GM19099 (cell line): ENCODE measurements around the gene INSIG1.

Experiments used
- POLR2A ChIP-seq: IDR thresholded peaks from 3 replicates; pipeline ENCODE4 v1.6.1; 2011; ENCODE audit warnings: low read depth; ENCODE audit not compliant: insufficient read length; ENCODE audit errors: extremely low read depth

Gene INSIG1

DNA sequence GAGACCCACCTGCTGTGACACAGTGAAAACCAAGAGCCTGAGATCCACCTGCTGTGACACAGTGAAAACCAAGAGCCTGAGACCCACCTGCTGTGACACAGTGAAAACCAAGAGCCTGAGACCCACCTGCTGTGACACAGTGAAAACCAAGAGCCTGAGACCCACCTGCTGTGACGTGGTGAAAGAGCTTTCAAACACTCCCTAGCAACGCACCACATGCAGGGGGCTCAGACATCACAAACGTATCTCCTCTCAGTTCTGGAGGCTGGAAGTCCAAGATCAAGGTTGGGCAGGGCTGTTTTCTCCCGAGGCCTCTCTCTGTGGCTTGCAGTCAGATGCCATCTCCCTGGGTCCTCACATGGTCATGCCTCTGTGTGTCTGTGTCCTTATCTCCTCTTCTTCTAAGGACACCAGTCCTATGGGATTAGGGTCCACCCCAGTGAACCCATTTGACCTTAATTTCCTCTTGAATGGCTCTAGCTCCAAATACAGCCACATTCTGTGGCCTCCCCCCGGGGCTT lies 43.8 kb downstream of the INSIG1 start:
- TF ChIP-seq POLR2A: no peak

DNA sequence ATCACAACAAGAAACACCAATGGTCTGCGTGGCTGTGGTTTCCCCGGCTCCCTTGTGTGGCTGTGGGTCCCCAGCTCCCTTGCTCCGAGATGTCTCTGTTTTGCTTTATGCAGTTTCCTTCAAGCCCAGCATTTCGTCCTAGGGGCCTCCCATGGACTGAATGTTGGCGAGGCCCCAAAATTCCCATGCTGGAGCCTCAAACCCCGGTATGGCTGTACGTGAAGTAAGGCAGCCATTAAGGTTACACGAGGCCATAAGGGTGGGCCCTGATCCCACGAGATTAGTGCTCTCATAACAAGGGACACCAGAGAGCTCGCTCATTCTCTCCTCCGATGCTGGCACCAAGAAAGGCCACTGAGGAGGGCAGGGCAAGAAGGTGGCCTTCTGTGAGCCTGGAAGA lies 44.6 kb downstream of the INSIG1 start:
- TF ChIP-seq POLR2A: no peak

DNA sequence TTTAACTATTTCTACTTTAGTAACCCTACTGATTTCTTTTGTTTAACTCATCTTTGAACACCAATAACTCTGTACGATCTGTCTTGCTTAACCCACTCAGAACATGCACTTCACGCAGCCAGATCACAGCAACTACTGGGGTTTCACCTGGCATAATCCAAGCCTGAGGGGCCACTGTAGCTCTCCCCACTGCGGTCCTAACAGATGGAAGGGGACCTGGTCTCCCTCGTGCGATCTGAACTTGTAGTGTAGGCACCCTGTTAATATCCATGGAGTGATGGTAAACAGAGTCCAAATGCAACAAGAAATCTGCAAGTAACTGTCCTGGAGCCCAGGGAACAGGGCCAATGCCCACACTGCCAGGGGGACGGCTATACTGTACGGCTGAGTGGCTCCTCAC lies 45.5 kb downstream of the INSIG1 start:
- TF ChIP-seq POLR2A: no peak

DNA sequence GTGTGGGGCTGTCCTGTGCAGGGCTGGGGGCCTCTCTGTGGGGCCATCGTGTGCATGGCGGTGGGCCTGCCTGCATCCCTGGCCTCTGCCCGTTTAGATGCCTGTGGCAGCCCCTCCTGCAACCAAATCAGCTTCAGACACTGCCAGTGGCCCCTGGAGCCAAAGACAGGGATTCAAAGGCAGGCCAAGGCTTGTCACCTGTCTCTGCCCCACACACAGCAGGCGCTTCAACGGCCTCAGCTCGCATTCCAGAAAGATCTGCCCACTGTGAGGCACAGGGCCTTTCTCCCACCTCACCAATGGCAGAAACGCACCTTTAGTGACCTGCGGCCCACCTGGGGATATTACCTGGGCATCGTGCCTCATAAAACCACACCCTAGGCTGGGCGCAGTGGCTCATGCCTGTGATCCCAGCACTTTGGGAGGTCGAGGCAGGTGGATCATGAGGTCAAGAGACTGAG lies 46.0 kb downstream of the INSIG1 start:
- TF ChIP-seq POLR2A: no peak

DNA sequence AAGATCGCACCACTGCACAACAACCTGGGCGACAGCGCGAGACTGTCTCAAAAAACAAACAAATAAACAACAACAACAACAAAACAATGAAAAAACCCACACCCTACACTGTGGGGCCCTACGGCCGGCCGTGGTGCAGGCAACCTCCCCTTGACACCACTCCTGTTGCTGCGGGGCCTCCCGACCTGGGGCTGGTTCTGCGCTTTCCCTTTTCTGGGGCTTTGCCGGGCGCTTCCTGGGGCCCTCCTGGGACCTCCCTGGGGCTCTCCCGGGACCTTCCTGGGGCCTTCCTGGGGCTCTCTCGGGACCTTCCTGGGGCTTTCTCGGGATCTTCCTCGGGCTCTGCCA lies 46.6 kb downstream of the INSIG1 start:
- no peak for TF ChIP-seq POLR2A

DNA sequence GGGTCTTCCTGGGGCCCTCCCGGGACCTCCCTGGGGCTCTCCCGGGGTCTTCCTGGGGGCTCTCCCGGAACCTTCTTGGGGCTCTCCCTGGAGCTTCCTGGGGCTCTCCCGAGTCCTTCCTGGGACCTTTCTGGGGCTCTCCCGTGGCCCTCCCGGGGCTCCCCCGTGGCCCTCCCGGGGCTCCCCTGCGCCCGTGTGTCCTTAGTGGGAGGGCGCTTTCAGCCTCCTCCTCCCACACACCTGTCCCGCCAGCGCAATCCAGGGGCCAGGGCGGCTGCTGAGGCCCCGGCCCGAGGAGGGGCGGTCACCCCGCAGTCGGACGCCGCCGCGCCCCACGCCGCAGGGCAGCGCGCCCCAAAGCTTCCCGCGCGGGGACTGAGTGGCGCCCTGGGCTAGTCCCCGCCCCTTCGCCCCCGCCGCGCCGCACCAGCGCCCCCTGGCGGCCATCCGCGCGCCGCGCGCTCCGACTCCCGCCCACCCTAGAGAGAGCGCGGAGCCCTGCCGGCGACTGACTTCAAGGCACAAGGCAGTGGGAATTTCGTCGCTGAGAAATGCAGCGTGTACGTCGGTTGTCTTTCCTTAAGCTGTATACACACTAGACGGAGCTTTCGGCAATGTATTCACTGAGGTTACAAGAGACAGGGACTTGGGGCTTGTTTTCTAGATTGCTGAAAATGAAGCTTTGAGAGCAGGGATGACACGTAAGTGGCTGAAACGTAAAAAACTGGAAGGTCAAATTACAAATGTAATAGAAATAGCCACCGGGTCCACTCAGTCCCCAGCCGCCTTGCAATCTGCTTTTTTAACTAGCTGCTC lies 47.1 kb downstream of the INSIG1 start:
- TF ChIP-seq POLR2A: peak; percentile 24

DNA sequence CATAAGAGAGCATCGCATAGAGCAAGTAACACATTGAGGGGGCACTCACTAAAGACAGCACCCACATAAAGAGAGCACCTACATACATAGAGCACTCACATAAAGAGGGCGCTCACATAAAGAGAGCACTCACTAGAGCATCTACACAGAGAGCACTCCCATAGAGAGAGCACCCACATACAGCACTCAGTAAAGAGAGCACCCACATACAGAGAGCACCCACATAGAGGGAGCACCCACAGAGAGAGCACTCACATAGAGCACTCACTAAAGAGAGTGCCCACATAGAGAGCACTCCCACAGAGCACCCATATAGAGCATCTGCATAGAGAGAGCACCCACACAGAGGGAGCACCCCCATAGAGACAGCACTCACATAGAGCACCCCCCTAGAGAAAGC lies 47.8 kb downstream of the INSIG1 start:
- TF ChIP-seq POLR2A: no peak

DNA sequence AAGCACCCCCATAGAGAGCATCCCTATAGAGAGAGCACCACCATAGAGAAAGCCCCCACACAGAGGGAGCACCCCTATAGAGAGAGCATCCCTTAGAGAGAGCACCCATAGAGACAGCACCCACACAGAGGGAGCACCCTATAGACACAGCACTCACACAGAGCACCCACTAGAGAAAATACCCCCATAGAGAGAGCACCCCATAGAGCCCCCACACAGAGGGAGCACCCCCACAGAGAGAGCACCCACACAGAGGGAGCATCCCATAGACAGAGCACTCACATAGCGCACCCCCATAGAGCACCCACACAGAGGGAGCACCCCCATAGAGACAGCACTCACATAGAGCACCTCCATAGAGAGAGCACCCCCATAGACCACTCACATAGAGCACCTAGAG lies 48.6 kb downstream of the INSIG1 start:
- TF ChIP-seq POLR2A: no peak

DNA sequence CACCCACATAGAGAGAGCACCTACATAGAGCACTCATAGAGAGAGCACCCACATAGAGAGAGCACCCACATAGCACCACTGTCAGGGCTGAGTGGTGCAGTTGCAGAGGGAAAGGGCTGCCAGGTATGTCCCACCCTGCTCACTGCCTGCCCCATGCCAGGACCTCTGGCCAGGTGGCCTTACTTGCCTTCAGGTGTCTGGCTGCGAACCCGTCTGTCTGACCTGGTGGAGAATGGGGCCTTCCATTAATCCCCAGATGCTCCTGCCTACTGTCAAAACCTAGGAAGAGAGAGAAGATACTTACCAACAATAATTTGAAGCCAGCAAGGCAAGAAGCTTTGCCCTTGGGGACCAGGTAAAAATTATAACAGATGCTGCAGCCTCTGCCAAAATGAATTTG lies 51.1 kb downstream of the INSIG1 start:
- no peak for TF ChIP-seq POLR2A

DNA sequence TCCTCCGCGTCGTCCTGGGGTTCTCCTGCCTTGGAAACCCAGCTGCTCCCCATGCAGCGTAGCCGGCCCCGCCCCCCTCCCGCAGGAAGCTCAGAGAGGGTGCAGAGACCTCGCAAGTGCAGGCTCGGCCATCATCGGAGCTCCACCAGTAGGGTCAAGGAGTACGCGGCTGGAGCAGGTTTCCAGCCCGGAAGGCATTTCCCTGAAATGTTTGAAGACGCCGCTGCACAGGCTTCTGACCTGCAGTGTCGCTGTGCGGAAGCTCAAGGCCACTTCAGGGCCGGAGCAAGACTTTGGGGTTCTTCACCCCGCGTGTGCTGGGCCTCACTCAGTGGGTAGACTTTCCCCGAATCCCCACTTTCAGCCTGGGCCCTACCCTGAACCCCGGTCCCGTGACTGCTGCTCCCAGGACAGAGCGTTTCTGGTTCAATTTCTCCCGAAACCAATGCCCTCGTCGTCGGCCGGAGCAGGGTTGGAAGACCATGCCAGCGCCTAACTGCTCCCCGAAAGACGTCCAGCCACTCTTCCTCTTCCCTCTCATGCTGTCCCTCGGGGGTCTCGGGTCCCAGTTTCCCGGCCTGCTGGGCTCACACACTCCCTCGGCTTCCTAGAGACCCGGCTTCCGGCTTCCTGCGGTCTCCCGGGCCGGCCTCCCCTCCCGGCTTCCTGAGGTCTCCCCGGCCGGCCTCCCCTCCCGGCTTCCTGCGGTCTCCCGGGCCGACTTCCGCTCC lies 52.1 kb downstream of the INSIG1 start:
- no peak for TF ChIP-seq POLR2A

DNA sequence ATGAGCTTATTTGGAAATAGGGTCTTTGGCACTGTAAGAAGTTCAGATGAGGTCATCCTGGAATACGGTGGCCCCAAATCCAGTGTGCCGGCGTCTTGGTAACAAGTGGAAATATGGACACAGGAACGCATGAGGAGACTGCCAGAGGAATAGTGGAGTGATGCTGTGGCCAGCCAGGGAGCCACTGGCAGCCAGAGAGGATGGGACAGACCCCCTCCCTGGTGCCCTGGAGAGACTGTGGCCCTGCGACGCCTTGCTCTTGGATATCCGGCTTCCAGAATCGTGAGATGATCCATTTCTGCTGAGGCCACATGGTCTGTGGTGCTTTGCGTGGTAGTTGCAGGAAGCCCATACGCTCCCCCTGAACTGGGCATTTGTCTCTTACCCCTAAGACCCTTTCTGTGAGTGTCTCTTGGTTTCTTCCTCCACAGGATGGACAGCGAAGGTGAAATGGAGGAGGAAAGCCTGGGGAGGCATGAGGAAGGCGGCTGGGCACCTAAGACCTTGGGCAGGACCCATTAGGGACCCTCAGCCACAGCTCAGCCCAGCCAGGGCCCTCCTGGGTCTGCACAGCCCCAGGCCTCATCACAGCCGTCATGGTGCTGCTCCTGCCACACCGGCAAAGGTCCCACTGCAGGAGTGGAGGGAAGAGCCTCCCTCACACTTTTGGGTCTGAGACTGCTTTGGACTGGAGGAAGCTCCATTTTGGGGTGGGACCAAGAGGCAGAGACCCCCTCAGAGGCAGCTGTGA lies 53.6 kb downstream of the INSIG1 start:
- TF ChIP-seq POLR2A: no peak

DNA sequence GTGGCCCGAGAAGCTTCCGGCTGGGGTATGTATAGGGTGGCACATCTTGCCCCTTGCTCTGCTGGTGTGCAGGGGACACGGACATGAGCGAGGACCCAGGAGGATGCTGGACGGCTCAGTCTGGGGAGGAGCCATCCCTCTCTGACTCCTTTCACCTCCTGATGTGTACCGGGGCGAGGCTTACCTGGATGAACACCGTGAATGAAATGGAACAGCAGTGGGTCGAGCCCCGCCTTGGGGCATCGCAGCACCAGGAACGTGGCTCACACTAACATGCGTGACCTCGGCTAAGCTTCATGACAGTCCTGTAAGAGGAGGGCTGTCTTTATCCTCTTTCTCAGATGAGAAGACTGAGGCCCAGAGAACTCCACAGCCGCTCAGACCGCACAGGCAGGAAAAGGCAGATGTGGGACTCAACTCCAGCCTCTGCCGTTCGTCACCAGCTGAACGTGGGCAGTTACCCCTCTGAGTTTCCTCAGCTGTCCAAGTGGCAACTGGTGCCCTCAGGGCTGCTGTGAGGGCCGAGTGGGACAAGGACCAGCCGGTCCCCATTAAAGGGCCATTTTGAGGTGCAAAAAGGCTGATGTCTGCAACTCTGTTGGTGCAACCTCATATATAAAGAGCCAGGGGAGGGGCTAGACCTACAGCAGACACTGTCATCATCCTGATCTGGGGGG lies 54.5 kb downstream of the INSIG1 start:
- no peak for TF ChIP-seq POLR2A

DNA sequence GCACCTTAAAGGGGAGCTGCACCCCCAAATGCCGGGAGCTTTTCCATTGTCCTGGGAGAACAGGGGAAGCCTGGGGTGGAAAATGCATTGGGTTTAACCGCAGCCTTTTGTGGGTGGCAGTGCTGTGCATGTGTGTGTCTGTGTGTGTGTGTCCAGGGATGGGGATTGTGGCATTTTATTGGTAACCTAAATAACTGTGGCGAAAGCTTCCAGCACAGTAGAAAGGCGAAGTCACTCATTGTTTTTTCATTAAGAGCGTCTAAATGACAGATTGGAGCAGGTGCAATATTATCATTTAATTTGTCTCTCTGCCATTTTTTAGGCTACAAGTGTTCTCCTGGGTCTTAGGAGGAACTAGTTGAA lies 55.1 kb downstream of the INSIG1 start:
- no peak for TF ChIP-seq POLR2A

DNA sequence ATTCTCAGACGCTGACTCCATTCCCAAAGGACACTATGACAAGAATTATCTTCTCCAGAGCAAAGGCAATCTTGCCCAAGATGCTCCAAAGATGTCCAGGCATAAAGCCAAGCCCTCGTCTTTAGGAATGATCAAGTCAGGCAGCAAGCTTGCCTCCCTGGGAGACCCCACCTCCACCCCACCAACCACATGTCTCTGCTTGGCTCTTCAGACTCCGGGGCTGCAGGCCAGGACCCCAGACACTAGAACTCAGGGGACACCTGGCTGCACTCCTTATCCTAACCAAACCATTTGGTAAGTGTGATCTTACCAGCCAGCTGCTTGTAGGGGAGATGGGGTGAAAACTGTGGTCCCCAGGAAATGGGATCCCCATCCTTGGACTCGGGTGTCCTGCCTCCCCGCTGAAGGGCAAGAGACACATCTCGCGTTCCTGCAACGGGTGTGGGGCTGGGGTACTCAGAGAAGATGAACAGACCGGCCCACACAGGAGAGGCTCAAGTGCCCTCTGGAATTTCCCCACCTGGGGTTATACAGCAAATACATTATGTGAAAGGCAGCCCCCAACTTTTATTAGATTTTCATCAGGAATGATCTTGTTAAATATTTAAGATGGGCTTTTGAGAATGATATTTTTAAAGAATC lies 55.7 kb downstream of the INSIG1 start:
- no peak for TF ChIP-seq POLR2A

DNA sequence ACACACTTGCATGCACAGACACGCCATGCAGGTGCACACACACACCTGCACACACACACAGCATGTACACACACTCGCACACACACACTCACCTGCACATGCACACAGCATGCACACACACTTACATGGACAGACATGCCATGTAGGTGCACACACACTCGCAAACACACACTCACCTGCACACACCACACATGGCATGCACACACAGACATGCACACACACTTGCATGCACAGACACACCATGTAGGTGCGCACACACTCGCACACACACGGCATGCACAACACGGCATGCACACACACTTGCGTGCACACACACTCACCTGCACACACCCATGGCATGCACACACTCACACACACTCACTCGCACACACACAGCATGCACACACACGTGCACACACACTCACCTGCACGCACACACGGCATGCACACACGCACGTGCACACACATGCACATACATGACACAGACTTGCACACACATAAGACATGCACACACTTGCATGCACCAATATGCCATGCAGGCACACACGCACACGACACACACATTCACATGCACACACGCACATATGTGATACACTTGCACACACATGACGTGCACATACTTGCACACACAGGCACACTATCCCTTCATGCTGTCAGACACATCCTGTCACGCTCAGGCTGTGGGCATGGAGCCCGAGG lies 56.8 kb downstream of the INSIG1 start:
- TF ChIP-seq POLR2A: no peak

DNA sequence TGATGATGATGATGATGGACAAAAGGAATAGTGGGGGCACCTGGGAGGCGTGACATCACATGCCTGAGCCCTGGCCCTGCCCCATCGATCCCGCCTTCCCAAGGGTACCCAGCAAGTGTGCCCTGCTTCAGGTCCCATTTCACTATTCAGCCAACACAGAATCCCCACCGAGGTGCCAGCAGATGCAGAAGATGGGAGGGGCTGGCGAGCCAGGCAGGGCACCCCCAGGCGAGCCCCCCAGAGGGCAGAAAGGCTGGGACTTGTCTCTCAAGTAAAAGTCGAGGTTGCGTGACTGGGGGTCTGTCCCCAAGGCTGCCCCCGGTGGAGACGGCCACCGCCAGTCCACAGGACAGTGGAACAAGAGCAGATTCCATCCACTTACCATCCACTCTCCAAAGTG lies 57.5 kb downstream of the INSIG1 start:
- TF ChIP-seq POLR2A: no peak
